Measurements from ENCODE around the gene RGS8.

GRCh38 chr1:182635871-182636270, 48.5 kb downstream of the RGS8 start:
- no peak for TF ChIP-seq CTCF (conservative IDR thresholded peaks at IDR 0.05)
- TF ChIP-seq ZFX (IDR thresholded peaks at IDR 0.05): no peak
